GM21381 (cell line): ENCODE measurements around the gene ZNF493.
A peak's percentile ranks its signal among the peaks of the same experiment; 100 is the strongest.

ENCODE experiments used
- ATAC-seq: cut with Tn5 transposase; IDR thresholded peaks from one replicate; pipeline ENCODE4 v1.9.1; 2021; ENCODE audit warnings: mild to moderate bottlenecking, moderate library complexity; ENCODE audit not compliant: unreplicated experiment

Gene ZNF493

DNA sequence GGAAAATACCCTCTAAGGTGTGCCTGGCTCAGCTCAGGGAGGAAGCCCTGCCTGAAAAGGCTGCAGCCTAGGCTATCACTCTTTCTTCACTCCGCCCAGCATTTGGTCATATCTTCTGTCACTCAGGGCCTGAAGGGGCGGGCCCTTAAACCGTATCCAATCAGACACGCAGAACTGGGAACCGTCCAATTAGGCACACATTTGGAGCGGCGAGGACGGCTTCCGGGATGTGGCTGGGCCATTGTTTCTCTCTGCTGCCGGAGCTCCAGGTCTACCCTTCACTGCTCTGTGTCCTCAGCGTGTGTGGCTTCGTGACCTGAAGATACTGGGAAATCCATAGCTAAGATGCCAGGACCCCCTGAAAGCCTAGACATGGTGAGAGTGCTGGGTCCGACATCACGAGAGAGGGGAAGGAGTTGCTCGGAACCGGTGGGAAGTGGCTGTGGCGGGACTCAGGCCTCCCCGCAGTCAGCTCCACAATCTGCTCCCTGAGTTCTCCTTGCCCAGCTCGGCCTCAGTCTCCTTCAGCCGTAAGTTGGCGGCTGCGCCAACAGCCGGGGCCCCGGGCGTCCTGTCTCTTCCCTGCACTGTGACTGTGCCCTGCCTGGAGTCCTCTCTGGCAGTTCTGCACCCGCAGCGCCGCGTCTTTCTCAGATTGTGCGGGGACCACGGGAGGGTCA lies at the start of gene ZNF493:
TSS of gene ZNF493 (plus strand) at position 241 of the 680 bp plus-strand sequence. CDS start at position 346, 105 bp downstream.
- peak; percentile 99 for ATAC-seq

DNA sequence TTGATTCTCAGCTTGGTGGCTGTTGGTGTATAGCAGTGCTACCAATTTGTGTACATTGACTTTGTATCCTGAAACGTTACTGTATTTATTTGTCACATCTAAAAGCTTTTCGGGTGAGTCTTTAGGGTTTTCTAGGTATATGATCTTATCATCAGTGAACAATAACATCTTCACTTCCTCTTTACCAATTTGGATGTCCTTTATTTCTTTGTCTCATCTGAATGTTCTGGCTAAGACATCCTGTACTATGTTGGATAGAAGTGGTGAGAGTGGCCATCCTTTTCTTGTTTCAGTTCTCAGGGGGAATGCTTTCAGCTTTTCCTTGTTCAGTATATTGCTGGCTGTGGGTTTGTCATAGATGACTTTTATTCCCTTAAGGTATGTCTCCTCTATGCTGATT lies 44.1 kb upstream of the ZNF493 start:
- no peak for ATAC-seq

DNA sequence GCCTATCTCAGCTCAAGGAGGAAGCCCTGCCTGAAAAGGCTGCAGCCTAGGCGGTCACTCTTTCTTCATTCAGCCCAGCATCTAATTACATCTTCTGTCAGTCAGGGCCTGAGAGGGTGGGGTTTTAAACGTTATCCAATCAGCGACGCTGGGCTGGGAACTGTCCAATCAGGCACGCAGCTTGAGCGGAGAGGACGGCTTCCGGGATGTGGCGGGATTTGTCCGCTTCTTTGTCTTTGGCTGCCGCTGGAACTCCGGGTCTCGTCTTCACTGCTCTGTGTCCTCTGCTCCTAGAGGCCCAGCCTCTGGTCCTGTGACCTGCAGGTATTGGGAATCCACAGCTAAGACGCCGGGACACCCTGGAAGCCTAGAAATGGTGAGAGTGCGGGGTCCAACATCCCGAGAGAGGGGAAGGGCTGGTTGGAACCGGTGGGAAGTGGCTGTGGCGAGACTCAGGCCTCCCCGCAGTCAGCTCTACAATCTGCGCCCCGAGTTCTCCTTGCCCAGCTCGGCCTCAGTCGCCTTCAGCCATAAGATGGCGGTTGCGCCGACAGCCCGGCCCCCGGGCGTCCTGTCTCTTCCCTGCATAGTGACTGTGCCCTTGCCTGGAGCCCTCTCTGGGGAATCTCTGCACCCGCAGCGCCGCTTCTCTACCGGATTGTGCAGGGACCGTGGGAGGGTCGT lies 38.0 kb upstream of the ZNF493 start, which contains the start of gene ZNF738:
TSS of gene ZNF738 (plus strand) at position 233 of the 684 bp plus-strand sequence. CDS start at position 374, 141 bp downstream.
- ATAC-seq, result peak; percentile 94

DNA sequence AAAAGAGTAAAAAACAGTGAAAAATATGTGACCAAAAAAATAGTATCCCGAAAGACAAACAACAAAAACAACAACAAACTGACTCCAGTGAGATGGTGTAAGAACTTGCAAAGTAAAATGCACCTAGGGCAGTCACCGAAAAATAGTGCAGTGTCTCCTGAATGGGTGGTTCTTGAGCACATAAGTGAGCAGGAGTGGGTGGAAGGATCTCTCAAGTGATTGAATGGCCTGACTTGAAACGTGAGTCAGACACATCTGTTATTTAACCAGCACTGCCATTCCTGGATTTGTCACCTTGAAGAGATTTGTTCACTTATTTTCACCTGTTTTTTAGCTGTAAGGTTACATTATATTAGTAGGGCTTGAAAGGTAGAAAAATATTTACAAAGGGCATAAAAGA lies 34.6 kb upstream of the ZNF493 start:
- ATAC-seq, result no peak

DNA sequence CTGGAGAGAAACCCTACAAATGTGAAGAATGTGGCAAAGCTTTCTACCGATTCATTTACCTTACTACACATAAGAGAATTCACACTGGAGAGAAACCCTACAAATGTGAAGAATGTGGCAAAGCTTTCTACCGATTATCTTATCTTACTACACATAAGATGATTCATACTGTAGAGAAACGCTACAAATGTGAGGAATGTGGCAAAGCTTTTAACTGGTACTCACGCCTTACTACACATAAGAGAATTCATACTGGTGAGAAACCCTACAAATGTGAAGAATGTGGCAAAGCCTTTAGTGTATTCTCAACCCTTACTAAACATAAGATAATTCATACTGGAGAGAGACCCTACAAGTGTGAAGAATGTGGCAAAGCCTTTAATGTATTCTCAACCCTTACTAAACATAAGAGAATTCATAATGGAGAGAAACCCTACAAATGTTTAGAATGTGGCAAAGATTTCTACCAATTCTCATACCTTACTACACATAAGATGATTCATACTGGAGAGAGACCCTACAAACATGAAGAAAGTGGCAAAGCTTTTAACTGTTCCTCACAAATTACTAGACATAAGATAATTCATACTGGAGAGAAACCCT lies 12.9 kb upstream of the ZNF493 start:
- ATAC-seq, result no peak

DNA sequence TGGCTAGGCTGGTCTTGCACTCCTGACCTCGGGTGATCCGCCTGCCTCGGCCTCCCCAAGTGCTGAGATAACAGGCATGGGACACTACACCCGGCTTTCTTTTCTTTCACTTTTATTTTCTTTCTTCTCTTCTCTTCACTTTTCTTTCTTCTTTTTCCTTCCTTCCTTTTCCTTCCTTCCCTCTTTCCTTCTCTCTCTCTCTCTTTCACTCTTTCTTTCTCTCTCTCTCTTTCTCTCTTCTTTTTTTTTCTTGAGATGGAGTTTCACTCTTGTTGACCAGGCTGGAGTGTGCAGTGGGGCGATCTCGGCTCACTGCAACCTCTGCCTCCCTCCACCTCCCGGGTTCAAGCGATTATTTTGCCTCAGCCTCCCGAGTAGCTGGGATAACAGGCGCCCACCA lies 812 bp upstream of the ZNF493 start:
- ATAC-seq, result no peak

DNA sequence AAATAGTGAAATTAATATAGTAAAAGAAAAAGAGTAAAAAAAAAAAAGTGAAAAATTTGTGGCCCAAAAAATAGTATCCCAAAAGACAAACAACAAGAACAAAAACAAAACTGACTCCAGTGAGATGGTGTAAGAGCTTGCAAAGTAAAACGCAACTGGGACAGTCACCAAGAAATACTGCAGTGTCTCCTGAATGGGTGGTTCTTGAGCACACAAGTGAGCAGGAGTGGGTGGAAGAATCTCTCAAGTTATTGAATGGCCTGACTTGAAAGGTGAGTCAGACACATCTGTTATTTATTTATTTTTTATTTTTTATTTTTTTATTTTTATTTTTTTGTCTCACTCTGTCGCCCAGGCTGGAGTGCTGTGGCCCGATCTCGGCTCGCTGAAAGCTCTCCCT lies 1.9 kb downstream of the ZNF493 start:
- no peak for ATAC-seq

DNA sequence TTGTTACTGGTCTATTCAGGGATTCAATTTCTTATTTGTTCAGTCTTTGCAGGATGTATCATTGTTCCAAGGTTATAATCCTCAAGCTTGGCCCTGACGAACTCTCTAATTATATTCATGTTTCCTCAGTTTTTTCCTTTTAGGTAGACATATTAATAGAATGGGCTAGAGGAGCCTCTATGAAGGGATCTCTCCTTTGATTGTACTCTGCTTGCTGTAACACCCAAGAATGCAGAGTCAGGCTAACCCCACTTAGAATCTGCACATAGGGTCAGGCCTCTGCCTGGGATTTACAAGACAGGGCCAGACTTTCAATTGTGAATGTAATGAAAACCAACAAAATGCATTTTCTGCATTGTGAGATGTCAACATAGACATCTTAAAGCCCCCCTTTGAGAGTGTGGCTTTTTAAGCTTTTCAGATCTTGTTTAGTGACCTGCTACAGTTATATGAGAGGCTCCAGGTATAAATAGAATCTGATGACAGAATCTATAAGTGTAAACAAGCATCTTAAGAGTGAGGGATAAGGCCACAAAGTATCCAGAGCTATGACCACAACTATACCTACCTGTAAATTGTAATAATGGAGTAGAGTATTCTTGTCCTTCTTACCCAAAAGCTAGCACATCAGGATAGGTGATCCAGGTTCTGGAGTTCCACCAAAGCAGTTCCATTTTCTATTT lies 5.5 kb downstream of the ZNF493 start:
- no peak for ATAC-seq

DNA sequence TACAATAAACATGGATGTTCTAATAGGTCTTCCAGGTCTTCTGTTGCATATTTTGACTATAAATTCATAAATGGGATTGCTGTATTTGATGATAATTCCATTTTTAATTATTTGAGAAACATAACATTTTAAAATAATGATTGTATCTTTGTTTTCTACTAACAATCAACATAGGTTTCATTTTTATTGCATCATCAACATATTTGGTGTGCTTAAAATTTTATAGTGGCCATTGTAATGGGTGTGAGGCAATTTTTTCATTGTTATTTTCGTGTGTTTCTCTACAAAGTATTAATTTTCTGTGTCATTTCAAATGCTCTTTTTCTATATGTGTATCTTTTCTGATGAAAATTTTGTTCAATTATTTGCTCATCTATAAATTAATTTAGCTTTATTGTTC lies 13.2 kb downstream of the ZNF493 start:
- no peak for ATAC-seq

DNA sequence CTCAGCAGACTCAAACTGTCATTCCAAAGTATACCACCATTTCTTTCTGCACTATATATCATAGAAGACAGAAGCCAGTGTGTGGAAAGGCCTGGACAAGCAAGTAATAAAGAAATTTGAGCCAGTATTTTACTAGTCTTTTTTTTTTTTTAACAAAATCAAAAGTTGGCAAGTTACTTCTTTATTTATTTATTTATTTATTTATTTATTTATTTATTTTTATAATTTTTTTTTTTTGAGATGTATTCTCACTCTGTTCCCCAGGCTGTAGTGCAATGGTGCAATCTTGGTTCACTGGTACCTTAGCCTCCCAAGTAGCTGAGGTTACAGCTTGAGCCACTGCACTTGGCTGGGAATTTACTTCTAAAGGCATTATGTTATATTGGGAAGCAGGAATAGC lies 25.3 kb downstream of the ZNF493 start:
- no peak for ATAC-seq

DNA sequence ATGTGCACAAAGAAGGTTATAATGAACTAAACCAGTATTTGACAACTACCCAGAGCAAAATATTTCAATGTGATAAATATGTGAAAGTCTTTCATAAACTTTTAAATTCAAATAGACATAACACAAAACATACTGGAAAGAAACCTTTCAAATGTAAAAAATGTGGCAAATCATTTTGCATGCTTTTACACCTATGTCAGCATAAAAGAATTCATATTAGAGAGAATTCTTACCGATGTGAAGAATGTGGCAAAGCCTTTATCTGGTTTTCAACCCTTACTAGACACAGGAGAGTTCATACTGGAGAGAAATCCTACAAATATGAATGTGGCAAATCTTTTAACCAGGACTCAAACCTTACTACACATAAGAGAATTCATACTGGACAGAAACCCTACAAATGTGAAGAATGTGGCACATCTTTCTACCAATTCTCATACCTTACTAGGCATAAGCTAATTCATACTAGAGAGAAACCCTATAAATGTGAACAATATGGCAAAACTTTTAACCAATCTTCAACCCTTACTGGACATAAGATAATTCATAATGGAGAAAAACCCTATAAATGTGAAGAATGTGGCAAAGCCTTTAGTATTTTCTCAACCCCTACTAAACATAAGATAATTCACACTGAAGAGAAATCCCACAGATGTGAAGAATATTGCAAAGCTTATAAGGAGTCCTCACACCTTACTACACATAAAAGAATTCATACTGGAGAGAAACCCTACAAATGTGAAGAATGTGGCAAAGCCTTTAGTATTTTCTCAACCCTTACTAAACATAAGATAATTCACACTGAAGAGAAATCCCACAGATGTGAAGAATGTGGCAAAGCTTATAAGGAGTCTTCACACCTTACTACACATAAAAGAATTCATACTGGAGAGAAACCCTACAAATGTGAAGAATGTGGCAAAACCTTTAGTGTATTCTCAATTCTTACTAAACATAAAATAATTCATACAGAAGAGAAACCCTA lies 26.4 kb downstream of the ZNF493 start:
- ATAC-seq, result no peak

DNA sequence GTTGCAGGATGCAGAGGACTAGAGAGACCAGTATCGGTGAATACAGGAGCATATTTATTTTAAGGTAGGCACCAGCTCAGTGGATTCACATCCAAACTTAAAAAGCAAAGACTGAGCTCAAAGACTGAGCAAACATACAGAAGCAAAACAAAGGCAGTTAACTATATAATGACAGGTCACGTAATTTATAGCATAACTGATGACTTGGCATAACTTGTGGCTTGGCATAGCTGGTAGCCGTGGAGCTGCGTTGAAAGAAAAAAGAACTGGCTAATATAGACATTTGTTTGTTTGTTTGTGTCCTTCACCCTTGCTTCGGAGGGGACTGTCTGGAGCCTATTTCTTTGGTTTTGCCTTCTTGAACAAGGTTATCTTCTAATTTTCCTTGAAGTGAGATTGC lies 33.7 kb downstream of the ZNF493 start:
- no peak for ATAC-seq

DNA sequence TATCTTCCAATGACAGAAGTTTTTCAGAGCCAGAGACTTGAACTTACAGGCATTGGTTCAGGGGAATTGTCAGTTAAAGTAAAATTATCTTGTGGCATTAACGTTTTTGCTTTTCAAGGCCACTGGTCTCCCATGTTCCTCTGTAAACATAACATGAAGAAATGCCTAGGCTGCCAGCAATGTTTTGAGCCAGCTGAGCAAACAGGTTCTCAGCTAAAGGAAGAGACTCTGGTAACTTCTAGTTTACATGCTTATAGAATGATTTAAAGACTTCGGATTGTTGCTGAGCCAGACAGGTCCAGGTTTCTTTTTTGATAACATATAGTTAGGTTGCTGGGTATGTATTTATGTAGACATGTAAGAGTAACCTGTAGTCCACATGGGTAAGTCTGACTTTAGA lies 35.7 kb downstream of the ZNF493 start:
- ATAC-seq, result no peak

DNA sequence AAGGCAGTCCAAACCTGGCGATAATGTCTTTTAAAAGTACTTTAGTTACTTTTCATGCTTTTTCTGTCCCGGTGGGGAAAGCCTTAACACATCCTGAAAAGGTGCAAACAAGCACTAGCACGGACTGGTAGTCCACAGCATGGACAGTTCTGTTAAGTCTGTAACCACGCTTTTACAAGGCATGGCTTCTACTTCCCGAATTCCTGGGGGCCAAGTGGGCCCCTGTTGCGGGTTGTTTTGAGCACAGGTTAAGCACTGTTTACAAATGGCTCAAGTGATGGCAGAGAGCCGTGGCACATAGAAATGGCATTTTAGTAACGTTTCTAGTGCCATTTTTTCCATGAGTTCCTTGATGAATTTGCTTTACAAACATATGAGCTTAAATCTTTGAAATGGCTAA lies 37.6 kb downstream of the ZNF493 start:
- no peak for ATAC-seq

DNA sequence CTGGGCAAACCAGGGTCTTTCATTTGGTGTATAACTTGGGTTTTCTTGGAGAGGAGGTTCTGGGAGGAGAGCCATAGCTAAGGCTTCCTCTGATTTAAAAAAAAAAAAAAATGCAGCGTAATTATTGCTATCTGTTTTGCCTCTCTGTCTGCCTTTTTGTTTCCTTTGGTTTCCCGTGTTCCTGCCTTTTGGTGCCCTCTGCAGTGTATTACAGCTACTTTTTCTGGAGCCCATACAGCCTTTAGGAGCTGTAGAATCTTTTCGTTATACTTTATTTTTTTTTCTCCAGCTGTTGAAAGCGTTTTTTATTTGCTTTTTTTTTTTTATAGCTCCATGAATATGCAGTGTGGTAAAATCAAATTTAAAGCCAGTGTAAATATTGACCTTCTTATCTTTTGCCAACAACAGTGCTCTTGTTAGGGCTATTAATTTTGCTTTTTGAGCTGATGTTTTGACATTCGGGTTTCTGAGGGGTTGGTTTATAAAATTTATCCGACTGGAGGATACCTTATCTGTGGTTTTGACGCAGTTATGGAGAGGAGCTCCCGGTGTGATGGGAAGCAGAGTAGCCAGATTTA lies 38.1 kb downstream of the ZNF493 start:
- no peak for ATAC-seq

DNA sequence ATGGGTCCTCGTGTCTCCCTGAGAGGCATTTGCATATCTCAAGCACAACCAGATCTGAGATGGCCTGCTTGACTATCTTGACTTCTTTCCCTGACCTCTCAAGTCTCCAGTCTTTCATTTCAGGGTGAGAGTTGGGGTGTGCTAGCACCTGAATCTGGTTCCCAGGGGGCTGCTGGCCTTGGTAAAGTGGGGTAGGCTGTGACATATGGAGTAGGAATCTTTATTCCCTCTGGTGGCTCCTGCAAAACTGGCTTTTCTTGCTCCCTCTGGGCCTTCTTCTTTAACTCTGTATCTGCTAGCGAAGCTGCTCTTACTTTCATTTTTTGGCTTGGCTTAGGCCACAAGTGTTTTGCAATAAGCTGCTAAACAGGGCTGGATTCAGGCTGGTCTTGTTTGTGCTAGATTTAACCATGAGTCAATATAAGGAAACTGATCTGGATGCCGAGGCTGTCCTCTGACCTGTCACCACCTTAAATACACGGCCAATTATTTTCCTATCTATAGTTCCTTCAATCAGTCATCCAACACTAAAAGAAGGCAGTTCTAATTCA lies 42.3 kb downstream of the ZNF493 start:
- ATAC-seq, result no peak

DNA sequence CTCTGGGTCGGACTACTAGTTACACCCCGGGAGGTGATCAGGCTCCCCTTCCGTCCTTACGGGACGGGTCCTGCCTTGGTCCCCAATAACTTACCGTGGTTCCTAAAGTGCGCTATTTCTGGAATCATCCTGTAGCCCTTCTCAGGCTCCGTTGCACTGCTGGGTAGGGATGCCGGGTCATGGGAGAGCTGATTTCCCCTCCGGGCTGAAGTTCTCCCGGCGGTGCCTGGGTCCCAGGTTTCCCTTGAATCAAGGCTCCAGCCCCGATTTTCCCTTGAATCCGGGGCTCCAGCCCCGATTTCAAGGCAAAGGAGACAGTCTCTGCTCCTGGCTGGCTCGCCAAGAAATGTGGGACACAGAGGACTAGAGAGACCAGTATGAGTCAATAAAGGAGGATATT lies 43.4 kb downstream of the ZNF493 start:
- no peak for ATAC-seq

DNA sequence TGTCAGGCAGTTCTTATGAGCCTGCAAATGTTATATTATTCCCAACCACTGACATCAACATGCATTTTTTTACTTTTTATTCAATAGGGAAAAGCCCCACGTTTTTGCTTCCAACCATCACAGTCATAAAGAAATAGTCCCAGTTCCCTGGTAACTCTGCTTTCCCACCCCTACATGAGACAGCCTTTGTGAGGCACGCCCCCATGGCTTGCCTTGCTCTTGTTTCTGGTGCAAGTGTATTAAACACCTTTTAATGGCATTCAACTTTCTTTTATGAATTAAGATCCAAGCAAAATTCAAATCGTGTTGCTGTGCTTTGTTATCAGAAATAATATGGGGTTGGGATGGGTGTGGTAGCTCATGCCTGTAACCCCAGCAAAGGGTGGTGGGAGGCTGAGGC lies 54.3 kb downstream of the ZNF493 start:
- ATAC-seq, result no peak

DNA sequence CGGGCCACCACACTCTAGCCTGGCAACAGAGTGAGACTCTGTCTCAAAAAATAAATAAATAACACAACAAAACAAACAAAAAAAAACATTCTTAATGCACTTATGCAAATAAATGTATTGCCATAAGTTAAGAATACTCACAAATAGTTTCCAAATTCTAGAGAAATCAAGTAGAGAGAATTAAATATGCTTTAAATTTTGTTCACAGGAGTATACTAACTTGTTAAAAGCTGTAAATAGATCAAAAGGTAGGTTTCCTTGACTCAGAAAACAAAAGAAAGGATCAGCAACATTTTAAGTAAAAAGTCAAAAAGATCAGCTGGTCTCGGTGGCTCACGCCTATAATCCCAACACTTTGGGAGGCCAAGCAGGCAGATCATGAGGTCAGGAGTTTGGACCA lies 58.0 kb downstream of the ZNF493 start:
- ATAC-seq, result no peak

DNA sequence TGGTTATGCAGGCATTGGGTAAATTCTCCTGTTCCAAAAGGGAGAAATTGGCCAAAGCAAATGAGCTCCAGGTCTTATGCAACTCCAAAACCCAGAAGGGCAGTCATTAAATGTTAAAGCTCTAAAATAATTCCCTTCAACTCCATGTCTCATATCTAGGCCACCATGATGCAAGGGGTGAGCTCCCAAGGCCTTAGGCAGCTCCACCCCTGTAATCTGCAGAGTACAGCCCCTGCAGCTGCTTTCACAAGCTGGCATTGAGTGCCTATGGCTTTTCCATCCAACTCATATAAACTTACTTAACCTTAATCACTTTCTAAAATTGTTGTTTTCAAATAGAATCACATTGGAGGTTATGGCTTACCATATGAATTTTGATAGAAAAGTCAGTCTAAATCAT lies 63.8 kb downstream of the ZNF493 start:
- no peak for ATAC-seq
